Measurements from ENCODE around the gene MYL10. TPM values are rescaled to one million over a fixed set of nuclear protein-coding genes. Genes with fewer than 3 reads are reported as not detected.

MYL10 gene
- total and polyA plus RNA-seq, 2 of the 13 experiments (the other 11 are each of a cell fraction or from before 2014, with no cell fraction given): not detected

- intact Hi-C loops (cut with micrococcal nuclease; ENCODE audit: unreplicated experiment): no loop called here
- Histone ChIP-seq H3K9ac (ENCODE audit: insufficient read depth, low read depth, low read length) (no peak overlapping the region), H3K4me1 (ENCODE audit: insufficient read depth, low read length) (no peaks in the 10 kb centered on the region), H3K79me2 (ENCODE audit: insufficient read depth, low read length) (no peaks in the 10 kb centered on the region), H3K4me3 (replicated peaks in 1 of 3; ENCODE audit: insufficient read depth in 1 of 3, low read depth in 2 of 3, low read length in 3 of 3) (no peak overlapping the region), H2AFZ (ENCODE audit: low read length) (no peak overlapping the region), H3K36me3 (replicated peaks in 1 of 2; ENCODE audit: control insufficient read depth in 1 of 2, insufficient read depth in 2 of 2, low read length in 2 of 2) (no peaks in the 10 kb centered on the region), H3K4me2 (ENCODE audit: low read depth, low read length) (no peak overlapping the region), H3K27ac (ENCODE audit: extremely low read length, insufficient read depth, low read length) (no peak overlapping the region), H3K9me3 (ENCODE audit: low read length) (no peaks in the 10 kb centered on the region), H3K27me3 (ENCODE audit: control insufficient read depth in 1 of 2, insufficient read depth in 2 of 2, low read length in 2 of 2) (peaks cover 4 to 39% of the 10 kb centered on the region in 2 experiments; a peak in 3 of 5 replicates), H4K20me1 (ENCODE audit: insufficient read depth, low read length) (no peaks in the 10 kb centered on the region)
- DNase-seq (ENCODE audit: low spot score): no peak
- in situ Hi-C loops (cut with HindIII; ENCODE audit: extremely low pct_ligation_motif_present, low pct_unique_long_range_greater_than_20kb): no loop called here
- BruUV-seq (replicated peaks): no TSS peak
- 41% methylated on average over 8 of the region's 10 CpGs for WGBS (ENCODE audit: low lambda C conversion rate)
- no peak for FAIRE-seq
- CTCF ChIA-PET (ENCODE audit: low intra/inter-chr PET ratio, low total read pairs): no interaction called here
- ATAC-seq: no peak
- POLR2A ChIA-PET: no interaction called here
- TF ChIP-seq ELF1 (CRISPR knock-in tag; IDR thresholded peaks at IDR 0.05) (no peak), ZNF235 (CRISPR knock-in tag; IDR thresholded peaks at IDR 0.05; ENCODE audit: borderline replicate concordance) (no peak), ZNF318 (CRISPR knock-in tag; IDR thresholded peaks at IDR 0.05) (no peak), THAP11 (CRISPR knock-in tag; IDR thresholded peaks at IDR 0.05) (no peak), ZBTB10 (CRISPR knock-in tag; IDR thresholded peaks at IDR 0.05; ENCODE audit: borderline replicate concordance) (no peak), ZNF615 (CRISPR knock-in tag; IDR thresholded peaks at IDR 0.05; ENCODE audit: borderline replicate concordance) (no peak), ZBTB49 (CRISPR knock-in tag; IDR thresholded peaks at IDR 0.05; ENCODE audit: borderline replicate concordance) (no peak), ZBTB8A (CRISPR knock-in tag; IDR thresholded peaks at IDR 0.05; ENCODE audit: borderline replicate concordance, low read depth) (no peak), TFDP1 (CRISPR knock-in tag; IDR thresholded peaks at IDR 0.05; ENCODE audit: borderline replicate concordance) (no peak)
Measured at GRCh38 chr7:101620991-101621390, 8.1 kb downstream of the MYL10 start.

Measured in HepG2 (cell line).